ENCODE measurements around the gene ANKDD1B. TPM values are rescaled to one million over a fixed set of nuclear protein-coding genes. Genes with fewer than 3 reads are reported as not detected.
A peak's percentile ranks its signal among the peaks of the same experiment; 100 is the strongest.

Gene ANKDD1B
- total and polyA plus RNA-seq, 9 donors = 0.46 to 1.3 (median 0.57) TPM

DNA sequence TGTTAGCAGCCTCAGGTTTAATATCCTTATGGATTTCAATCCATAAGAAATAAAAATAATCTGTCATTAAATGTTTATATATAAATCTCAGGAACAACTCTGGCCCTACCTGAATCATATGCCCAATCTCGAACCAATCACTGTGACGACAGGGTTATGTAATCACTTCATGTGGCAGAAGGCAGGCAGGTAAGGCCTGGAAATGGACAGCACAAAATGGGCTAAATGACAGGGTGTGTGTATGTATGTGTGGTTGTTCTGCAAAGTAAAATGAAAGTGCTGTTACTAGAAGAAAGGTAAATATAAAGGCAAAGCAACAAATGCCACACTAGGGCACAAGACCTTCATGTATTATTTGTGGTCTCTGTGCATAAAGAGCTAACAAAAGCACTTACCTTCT is 19.6 kb downstream of the ANKDD1B start:
- Histone ChIP-seq H3K27me3 (ENCODE audit: control insufficient read depth, insufficient read depth, low read length) (no peaks in the 10 kb centered on the region), H3K27ac (ENCODE audit: low read length) (no peak overlapping the region), H3K36me3 (ENCODE audit: control insufficient read depth, insufficient read depth, low read length) (no peaks in the 10 kb centered on the region), H3K4me1 (ENCODE audit: control insufficient read depth, insufficient read depth, low read length) (no peaks in the 10 kb centered on the region), H3K4me3 (ENCODE audit: low read length) (no peak overlapping the region), H3K9me3 (replicated peaks; ENCODE audit: control insufficient read depth, low read depth, low read length) (no peaks in the 10 kb centered on the region)
- WGBS (ENCODE audit: insufficient coverage) = 100% methylated on average over 2 of the region's 2 CpGs
- no peak for DNase-seq

- Histone ChIP-seq H3K4me3 (ENCODE audit: low read length) (no peak overlapping the region), H3K27me3 (ENCODE audit: control insufficient read depth, insufficient read depth, low read length) (no peaks in the 10 kb centered on the region), H3K36me3 (ENCODE audit: control insufficient read depth, insufficient read depth, low read length) (no peaks in the 10 kb centered on the region), H3K4me1 (ENCODE audit: control insufficient read depth, insufficient read depth, low read length) (no peaks in the 10 kb centered on the region), H3K9me3 (replicated peaks; ENCODE audit: control insufficient read depth, low read depth, low read length) (no peaks in the 10 kb centered on the region), H3K27ac (ENCODE audit: low read length) (no peak overlapping the region)
- no peak for DNase-seq
- WGBS (ENCODE audit: insufficient coverage) = no CpG with 5 or more reads among the region's 1 CpG
These were observed 21.1 kb downstream of the ANKDD1B start for GRCh38 chr5:75632321-75632720.

- Histone ChIP-seq H3K36me3 (ENCODE audit: control insufficient read depth, insufficient read depth, low read length) (no peaks in the 10 kb centered on the region), H3K9me3 (replicated peaks; ENCODE audit: control insufficient read depth, low read depth, low read length) (no peaks in the 10 kb centered on the region), H3K27ac (ENCODE audit: low read length) (no peak overlapping the region), H3K4me1 (ENCODE audit: control insufficient read depth, insufficient read depth, low read length) (no peaks in the 10 kb centered on the region), H3K4me3 (ENCODE audit: low read length) (no peak overlapping the region), H3K27me3 (ENCODE audit: control insufficient read depth, insufficient read depth, low read length) (no peaks in the 10 kb centered on the region)
- no peak for DNase-seq
- no CpG with 5 or more reads among the region's 1 CpG for WGBS (ENCODE audit: insufficient coverage)
These were observed 26.7 kb downstream of the ANKDD1B start for GRCh38 chr5:75637949-75638348.

DNA sequence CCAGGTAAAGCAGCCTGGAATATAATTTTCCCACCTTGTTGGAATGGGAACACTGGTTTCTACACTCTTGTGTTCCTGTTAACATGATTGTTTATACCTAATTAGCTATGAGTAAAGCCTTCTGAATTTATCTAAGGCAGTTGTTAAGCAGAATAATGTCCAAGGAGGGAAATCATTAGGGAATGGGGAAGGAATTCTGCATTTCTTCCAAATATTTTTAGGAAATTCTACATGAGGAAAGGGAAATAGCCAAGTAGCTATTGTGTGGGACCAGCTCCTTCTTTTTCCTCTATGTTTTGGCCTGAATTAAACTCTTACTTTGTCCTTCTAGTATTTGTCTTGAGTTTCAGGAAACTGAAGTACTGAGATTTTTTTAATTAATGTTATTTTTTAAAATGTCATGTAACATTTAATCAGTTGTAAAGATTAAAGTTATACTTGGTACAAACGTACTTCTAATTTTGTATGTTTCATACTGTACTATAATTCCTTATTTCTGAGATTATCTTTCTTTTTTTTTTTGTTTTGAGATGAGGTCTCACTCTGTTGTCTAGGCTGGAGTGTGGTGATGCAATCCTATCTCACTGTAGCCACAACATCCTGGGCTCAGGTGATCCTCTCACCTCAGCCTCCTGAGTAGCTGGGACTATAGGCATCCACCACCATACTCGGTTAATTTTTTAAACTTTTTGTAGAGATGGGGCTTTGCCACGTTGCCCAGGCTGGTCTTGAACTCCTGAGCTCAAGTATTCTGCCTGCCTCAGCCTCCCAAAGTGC is 28.5 kb downstream of the ANKDD1B start:
- H3K9me3 ChIP-seq (replicated peaks; ENCODE audit: control insufficient read depth, low read depth, low read length) = no peaks in the 10 kb centered on the region
- no peaks in the 10 kb centered on the region for H3K36me3 ChIP-seq (ENCODE audit: control insufficient read depth, insufficient read depth, low read length)
- no peaks in the 10 kb centered on the region for H3K4me1 ChIP-seq (ENCODE audit: control insufficient read depth, insufficient read depth, low read length)
- no peaks in the 10 kb centered on the region for H3K27me3 ChIP-seq (ENCODE audit: control insufficient read depth, insufficient read depth, low read length)
- no peak overlapping the region for H3K4me3 ChIP-seq (ENCODE audit: low read length)
- H3K27ac ChIP-seq (ENCODE audit: low read length) = peak overlapping the region; percentile 17
- WGBS (ENCODE audit: insufficient coverage) = 75% methylated on average over 2 of the region's 3 CpGs
- DNase-seq = peak; percentile 69

DNA sequence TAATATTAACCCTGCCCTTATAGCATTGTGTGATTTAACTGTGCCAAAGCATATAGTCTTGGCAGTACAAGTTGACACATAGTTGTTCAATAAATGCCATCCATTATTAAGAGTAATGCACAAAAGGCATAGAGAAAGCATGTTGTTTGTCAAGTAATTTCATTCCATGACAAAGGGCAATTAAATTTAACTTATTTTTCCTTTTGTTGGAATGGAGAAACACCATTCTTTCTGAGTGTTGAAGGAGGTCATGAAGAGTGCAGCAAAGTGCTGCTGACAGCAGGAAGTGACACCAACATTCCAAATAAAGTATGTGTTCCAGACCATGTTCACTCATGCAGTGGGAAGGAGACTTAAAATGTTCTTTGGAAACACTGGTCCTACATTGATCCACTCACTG is 29.1 kb downstream of the ANKDD1B start:
- Histone ChIP-seq H3K27me3 (ENCODE audit: control insufficient read depth, insufficient read depth, low read length) (no peaks in the 10 kb centered on the region), H3K36me3 (ENCODE audit: control insufficient read depth, insufficient read depth, low read length) (no peaks in the 10 kb centered on the region), H3K9me3 (replicated peaks; ENCODE audit: control insufficient read depth, low read depth, low read length) (no peaks in the 10 kb centered on the region), H3K27ac (ENCODE audit: low read length) (no peak overlapping the region), H3K4me3 (ENCODE audit: low read length) (no peak overlapping the region), H3K4me1 (ENCODE audit: control insufficient read depth, insufficient read depth, low read length) (no peaks in the 10 kb centered on the region)
- peak; percentile 74 for DNase-seq

GRCh38 chr5:75640826-75641225 is 29.6 kb downstream of the ANKDD1B start:
- Histone ChIP-seq H3K36me3 (ENCODE audit: control insufficient read depth, insufficient read depth, low read length) (no peaks in the 10 kb centered on the region), H3K4me3 (ENCODE audit: low read length) (no peak overlapping the region), H3K27me3 (ENCODE audit: control insufficient read depth, insufficient read depth, low read length) (no peaks in the 10 kb centered on the region), H3K27ac (ENCODE audit: low read length) (no peak overlapping the region), H3K9me3 (replicated peaks; ENCODE audit: control insufficient read depth, low read depth, low read length) (no peaks in the 10 kb centered on the region), H3K4me1 (ENCODE audit: control insufficient read depth, insufficient read depth, low read length) (no peaks in the 10 kb centered on the region)
- no CpG with 5 or more reads among the region's 2 CpGs for WGBS (ENCODE audit: insufficient coverage)
- DNase-seq = no peak

DNA sequence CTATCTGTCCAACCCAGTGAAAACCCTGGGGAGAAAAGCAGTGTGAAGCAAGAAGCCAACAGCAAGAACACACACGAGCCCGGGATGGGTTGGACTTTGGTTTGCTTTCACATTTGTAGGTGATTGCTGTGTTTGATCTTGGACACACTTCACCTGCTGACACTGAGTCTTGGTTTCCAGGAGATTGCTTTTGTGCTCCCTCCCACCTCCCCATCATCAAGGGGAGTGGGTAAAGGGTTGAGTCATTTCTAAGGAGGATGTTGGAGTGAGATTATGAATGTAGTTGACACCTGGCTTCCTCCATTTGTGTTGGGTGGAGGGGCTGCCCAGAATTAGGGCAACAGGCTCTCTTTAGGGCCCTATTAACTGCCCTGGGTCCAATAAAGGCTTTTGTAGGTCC is 37.5 kb downstream of the ANKDD1B start:
- Histone ChIP-seq H3K9me3 (replicated peaks; ENCODE audit: control insufficient read depth, low read depth, low read length) (no peaks in the 10 kb centered on the region), H3K36me3 (ENCODE audit: control insufficient read depth, insufficient read depth, low read length) (no peaks in the 10 kb centered on the region), H3K4me3 (ENCODE audit: low read length) (no peak overlapping the region), H3K4me1 (ENCODE audit: control insufficient read depth, insufficient read depth, low read length) (no peaks in the 10 kb centered on the region), H3K27me3 (ENCODE audit: control insufficient read depth, insufficient read depth, low read length) (no peaks in the 10 kb centered on the region), H3K27ac (ENCODE audit: low read length) (no peak overlapping the region)
- no CpG with 5 or more reads among the region's 2 CpGs for WGBS (ENCODE audit: insufficient coverage)
- DNase-seq = no peak

- H3K9me3 ChIP-seq (replicated peaks; ENCODE audit: control insufficient read depth, low read depth, low read length) = no peaks in the 10 kb centered on the region
These were observed 40.5 kb downstream of the ANKDD1B start for GRCh38 chr5:75651575-75652238.

GRCh38 chr5:75653521-75653920 is 42.3 kb downstream of the ANKDD1B start:
- Histone ChIP-seq H3K4me1 (ENCODE audit: control insufficient read depth, insufficient read depth, low read length) (peaks cover 4% of the 10 kb centered on the region), H3K9me3 (replicated peaks; ENCODE audit: control insufficient read depth, low read depth, low read length) (no peaks in the 10 kb centered on the region), H3K36me3 (ENCODE audit: control insufficient read depth, insufficient read depth, low read length) (no peaks in the 10 kb centered on the region), H3K27ac (ENCODE audit: low read length) (no peak overlapping the region), H3K4me3 (ENCODE audit: low read length) (no peak overlapping the region), H3K27me3 (ENCODE audit: control insufficient read depth, insufficient read depth, low read length) (no peaks in the 10 kb centered on the region)
- no CpG with 5 or more reads among the region's 2 CpGs for WGBS (ENCODE audit: insufficient coverage)
- peak; percentile 53 for DNase-seq

More at GRCh38 chr5:75651575-75652238, 40.5 kb downstream of the ANKDD1B start:
- DNase-seq = no peak
- Histone ChIP-seq H3K36me3 (ENCODE audit: control insufficient read depth, insufficient read depth, low read length) (no peaks in the 10 kb centered on the region), H3K27me3 (ENCODE audit: control insufficient read depth, insufficient read depth, low read length) (no peaks in the 10 kb centered on the region), H3K4me1 (ENCODE audit: control insufficient read depth, insufficient read depth, low read length) (peaks cover 2% of the 10 kb centered on the region), H3K4me3 (ENCODE audit: low read length) (no peak overlapping the region), H3K27ac (ENCODE audit: low read length) (no peak overlapping the region)
- WGBS (ENCODE audit: insufficient coverage) = 86% methylated on average over 4 of the region's 4 CpGs

GRCh38 chr5:75654693-75655295 is 43.5 kb downstream of the ANKDD1B start:
- Histone ChIP-seq H3K27ac (ENCODE audit: low read length) (no peak overlapping the region), H3K27me3 (ENCODE audit: control insufficient read depth, insufficient read depth, low read length) (no peaks in the 10 kb centered on the region), H3K36me3 (ENCODE audit: control insufficient read depth, insufficient read depth, low read length) (no peaks in the 10 kb centered on the region), H3K4me3 (ENCODE audit: low read length) (no peak overlapping the region), H3K9me3 (replicated peaks; ENCODE audit: control insufficient read depth, low read depth, low read length) (no peaks in the 10 kb centered on the region), H3K4me1 (ENCODE audit: control insufficient read depth, insufficient read depth, low read length) (peaks cover 4% of the 10 kb centered on the region)
- WGBS (ENCODE audit: insufficient coverage) = 80% methylated on average over 15 of the region's 19 CpGs
- DNase-seq = no peak

Measured in muscle of leg (tissue), 11 donors.